Activated CD8-positive, alpha-beta memory T cell treated with anti-CD3 and anti-CD28 coated beads, Interleukin-2, amount 10 ng/mL, durations not matched to agents 7 days and 5 days (primary cell): ENCODE data around the gene ODR4. TPM values are rescaled to one million over a fixed set of nuclear protein-coding genes. Genes with fewer than 3 reads are reported as not detected.
A peak's percentile ranks its signal among the peaks of the same experiment; 100 is the strongest.
"Not testable (repeated sequence)": the region's sequence is repeated elsewhere in the genome, so short reads cannot be mapped to it uniquely, and the experiment has no call there.

Experiments used
- ATAC-seq: fragments of 150-1000 bp; cut with Tn5 transposase; one replicate; pipeline ENCODE4 v1.10.0; 2021; ENCODE audit warnings: moderate library complexity
- CTCF ChIA-PET: fragments of 350-600 bp; sonication (Branson Sonifier 250); formaldehyde crosslinking; loops from one replicate; lab custom pipeline; 2021; ENCODE audit warnings: antibody characterized with exemption; lab: Charles Lee
- DNase-seq: peaks from one replicate; pipeline ENCODE4 v3.0.0-alpha.2; 2020
- H3K27ac Mint-ChIP-seq: one replicate; pipeline ENCODE4 v1.8.0; 2021; ENCODE audit warnings: mild to moderate bottlenecking, mixed read lengths
- H3K27me3 Mint-ChIP-seq: one replicate; pipeline ENCODE4 v1.8.0; 2021; ENCODE audit warnings: mixed read lengths
- H3K36me3 Mint-ChIP-seq: one replicate; pipeline ENCODE4 v1.8.0; 2021; ENCODE audit warnings: mild to moderate bottlenecking, mixed read lengths
- H3K4me1 Mint-ChIP-seq: one replicate; pipeline ENCODE4 v1.8.0; 2021; ENCODE audit warnings: mixed read lengths
- H3K4me3 Mint-ChIP-seq: one replicate; pipeline ENCODE4 v1.8.0; 2021; ENCODE audit warnings: mild to moderate bottlenecking, moderate library complexity, mixed read lengths
- H3K9me3 Mint-ChIP-seq: one replicate; pipeline ENCODE4 v1.8.0; 2022; ENCODE audit warnings: low read depth, mixed read lengths
- total RNA-seq, 2 experiments: library from RNA; stranded (reverse); gene quantifications; one replicate each; pipeline ENCODE4 v1.2.3, GENCODE V29; 2021

ODR4 gene
- total RNA-seq, 2 experiments from 2014 or later, result 10.7 to 12.2 TPM

DNA sequence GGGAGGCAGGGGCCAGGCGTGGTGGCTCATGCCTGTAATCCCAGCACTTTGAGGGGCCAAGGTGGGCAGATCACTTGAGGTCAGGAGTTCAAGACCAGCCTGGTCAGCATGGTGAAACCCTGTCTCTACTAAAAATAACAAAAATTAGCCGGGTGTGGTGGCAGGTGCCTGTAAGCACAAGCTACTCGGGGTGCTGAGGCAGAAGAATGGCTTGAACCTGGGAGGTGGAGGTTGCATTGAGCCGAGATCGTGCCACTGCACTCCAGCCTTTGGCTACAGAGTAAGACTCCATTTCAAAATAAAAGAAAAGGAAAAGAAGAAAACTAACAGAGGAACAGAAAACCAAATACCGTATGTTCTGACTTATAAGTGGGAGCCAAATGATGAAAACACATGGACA lies 17.1 kb downstream of the ODR4 start:
- CTCF ChIA-PET, result interaction anchor here (0.8 kb wide), 1 partner anchor 14 kb away, joined by 3 read pairs; no protein-coding TSS in a partner anchor
- ATAC-seq, H3K9me3 Mint-ChIP-seq, H3K4me1 Mint-ChIP-seq, H3K27ac Mint-ChIP-seq, DNase-seq, H3K4me3 Mint-ChIP-seq, H3K27me3 Mint-ChIP-seq: not testable (repeated sequence)
- H3K36me3 Mint-ChIP-seq, result peaks cover 23% of the 10 kb centered on the region

DNA sequence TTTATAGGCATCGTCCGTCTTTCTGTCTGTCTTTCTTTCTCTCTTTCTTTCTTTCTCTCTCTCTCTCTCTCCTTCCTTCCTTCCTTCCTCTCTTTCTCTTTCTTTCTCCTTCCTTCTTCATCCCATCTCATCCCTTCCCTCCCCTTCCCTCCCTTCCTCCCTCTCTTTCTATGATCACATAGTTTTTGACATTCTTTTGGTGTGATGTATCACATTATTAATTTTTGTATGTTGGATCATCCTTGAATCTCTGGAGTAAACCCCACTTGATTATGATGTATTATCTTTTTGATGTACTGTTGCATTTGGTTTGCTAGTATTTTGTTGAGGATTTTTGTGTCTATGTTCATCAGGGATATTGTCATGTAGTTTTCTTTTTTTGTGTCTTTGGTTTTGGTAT lies 25.8 kb downstream of the ODR4 start:
- not testable (repeated sequence) for H3K4me1 Mint-ChIP-seq, ATAC-seq, H3K4me3 Mint-ChIP-seq, DNase-seq, H3K9me3 Mint-ChIP-seq, H3K27ac Mint-ChIP-seq, H3K27me3 Mint-ChIP-seq
- H3K36me3 Mint-ChIP-seq, result peaks cover 16% of the 10 kb centered on the region
- CTCF ChIA-PET, result interaction anchor here (1.4 kb wide), 1 partner anchor 20 kb away, joined by 3 read pairs; no protein-coding TSS in a partner anchor

DNA sequence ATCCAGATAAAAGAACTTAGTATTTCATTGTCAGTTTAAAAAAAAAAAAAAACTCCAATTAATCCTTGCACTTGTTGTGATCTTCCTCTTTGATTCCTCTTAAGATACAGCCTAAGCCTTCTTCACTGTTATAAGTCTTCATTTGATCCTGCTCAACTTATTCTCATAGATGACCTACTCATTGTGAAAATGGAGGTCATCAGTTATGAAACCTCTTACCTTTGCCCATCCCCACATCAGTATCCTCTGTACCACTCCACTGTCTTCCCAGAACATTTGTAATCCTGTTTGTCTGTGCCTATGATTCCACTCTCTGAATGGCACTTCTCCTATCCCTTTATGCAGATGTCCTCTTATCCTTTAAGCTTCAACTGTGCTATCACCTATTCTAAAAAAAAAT lies 28.0 kb downstream of the ODR4 start:
- no peak overlapping the region for H3K27ac Mint-ChIP-seq
- CTCF ChIA-PET, result interaction anchor here (0.8 to 1.4 kb wide), 5 partner anchors 13 to 212 kb away, joined by 3 to 11 read pairs (median 4); partner anchors contain the start of genes ODR4 and TPR
- no peak overlapping the region for H3K4me3 Mint-ChIP-seq
- ATAC-seq, result no peak
- H3K9me3 Mint-ChIP-seq, result no peaks in the 10 kb centered on the region
- no peak for DNase-seq
- no peaks in the 10 kb centered on the region for H3K27me3 Mint-ChIP-seq
- peaks cover 10% of the 10 kb centered on the region for H3K4me1 Mint-ChIP-seq
- peaks cover 21% of the 10 kb centered on the region for H3K36me3 Mint-ChIP-seq

- Mint-ChIP-seq H3K4me1 (peaks cover 10% of the 10 kb centered on the region), H3K36me3 (peaks cover 18% of the 10 kb centered on the region), H3K9me3 (no peaks in the 10 kb centered on the region), H3K27ac (no peak overlapping the region), H3K4me3 (no peak overlapping the region), H3K27me3 (no peaks in the 10 kb centered on the region)
- CTCF ChIA-PET, result interaction anchor here (0.8 to 1.4 kb wide), 6 partner anchors 13 to 211 kb away, joined by 3 to 11 read pairs (median 4); partner anchors contain the start of genes ODR4 and TPR
- ATAC-seq (peak; percentile 70), DNase-seq (no peak)
Observed at GRCh38 chr1:186404454-186405051, 28.9 kb downstream of the ODR4 start.

DNA sequence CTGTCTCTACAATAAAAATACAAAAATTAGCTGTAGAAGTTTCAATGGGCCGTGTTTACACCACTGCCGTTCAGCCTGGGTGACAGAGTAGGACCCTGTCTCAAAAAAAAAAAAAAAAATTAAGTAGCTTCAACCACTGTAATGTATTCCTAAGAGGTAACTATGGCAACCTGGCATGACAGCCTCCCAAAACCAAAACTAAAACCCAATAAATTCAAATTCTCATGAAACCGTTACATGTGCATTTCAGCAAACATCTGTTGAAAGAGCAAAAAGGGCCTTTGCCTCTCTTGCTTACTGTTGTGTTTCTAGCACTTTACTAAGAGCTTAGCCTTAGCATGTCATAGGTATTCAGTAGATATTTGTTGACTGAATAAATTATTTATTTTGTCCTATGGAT lies 33.5 kb downstream of the ODR4 start:
- Mint-ChIP-seq H3K36me3 (peaks cover 13% of the 10 kb centered on the region), H3K27ac (no peak overlapping the region), H3K9me3 (no peaks in the 10 kb centered on the region), H3K4me3 (no peak overlapping the region), H3K27me3 (no peaks in the 10 kb centered on the region), H3K4me1 (peaks cover 7% of the 10 kb centered on the region)
- CTCF ChIA-PET, result interaction anchor here (1.3 kb wide), 1 partner anchor 34 kb away, joined by 4 read pairs; the partner anchor contains the start of genes ODR4 and TPR
- no peak for ATAC-seq
- no peak for DNase-seq

GRCh38 chr1:186413319-186413718 lies 37.7 kb downstream of the ODR4 start:
- CTCF ChIA-PET, result no interaction called here
- no peak overlapping the region for H3K4me3 Mint-ChIP-seq
- no peak for DNase-seq
- no peaks in the 10 kb centered on the region for H3K27me3 Mint-ChIP-seq
- no peak for ATAC-seq
- peaks cover 4% of the 10 kb centered on the region for H3K36me3 Mint-ChIP-seq
- H3K4me1 Mint-ChIP-seq, result no peaks in the 10 kb centered on the region
- H3K27ac Mint-ChIP-seq, result no peak overlapping the region
- H3K9me3 Mint-ChIP-seq, result no peaks in the 10 kb centered on the region

GRCh38 chr1:186418503-186418902 lies 42.9 kb downstream of the ODR4 start:
- Mint-ChIP-seq H3K4me3 (no peak overlapping the region), H3K27ac (no peak overlapping the region), H3K27me3 (no peaks in the 10 kb centered on the region), H3K4me1 (peaks cover 17% of the 10 kb centered on the region), H3K9me3 (no peaks in the 10 kb centered on the region), H3K36me3 (peaks cover 20% of the 10 kb centered on the region)
- CTCF ChIA-PET, result no interaction called here
- no peak for DNase-seq
- ATAC-seq, result no peak

GRCh38 chr1:186420311-186420710 lies 44.7 kb downstream of the ODR4 start:
- Mint-ChIP-seq H3K36me3 (peaks cover 25% of the 10 kb centered on the region), H3K4me3 (peak overlapping the region; percentile 51), H3K9me3 (no peaks in the 10 kb centered on the region), H3K27ac (peak overlapping the region; percentile 92), H3K27me3 (no peaks in the 10 kb centered on the region), H3K4me1 (peaks cover 17% of the 10 kb centered on the region)
- CTCF ChIA-PET, result interaction anchor here (0.8 to 1.3 kb wide), 3 partner anchors 16 to 45 kb away, joined by 3 to 6 read pairs (median 4); partner anchors contain the start of genes ODR4 and TPR
- no peak for ATAC-seq
- no peak for DNase-seq

DNA sequence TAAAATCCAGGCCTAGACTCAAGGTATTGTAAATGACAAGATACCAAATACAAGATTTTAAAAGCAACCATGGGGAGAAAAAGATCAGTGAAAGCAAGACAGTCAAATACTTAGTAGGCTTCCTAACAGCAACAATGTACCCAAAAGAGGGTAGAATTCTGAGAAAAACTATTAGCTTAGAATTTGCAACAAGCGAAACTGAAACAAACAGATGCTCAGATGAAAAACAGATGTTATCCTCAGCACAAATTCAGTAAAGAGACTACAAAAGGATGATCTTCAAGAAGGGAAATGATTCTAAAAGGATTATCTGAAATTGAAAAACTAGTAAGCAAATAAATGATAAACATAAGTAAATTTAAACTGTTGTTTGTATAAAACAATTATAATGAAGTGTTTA lies 45.3 kb downstream of the ODR4 start:
- Mint-ChIP-seq H3K27me3 (no peaks in the 10 kb centered on the region), H3K9me3 (no peaks in the 10 kb centered on the region), H3K36me3 (peaks cover 25% of the 10 kb centered on the region), H3K4me1 (peaks cover 19% of the 10 kb centered on the region), H3K27ac (peak overlapping the region; percentile 92), H3K4me3 (peak overlapping the region; percentile 51)
- ATAC-seq, result peak; percentile 78
- CTCF ChIA-PET, result interaction anchor here (0.8 to 1.3 kb wide), 3 partner anchors 17 to 46 kb away, joined by 3 to 6 read pairs (median 4); partner anchors contain the start of genes ODR4 and TPR
- DNase-seq, result no peak

GRCh38 chr1:186421446-186421845 lies 45.8 kb downstream of the ODR4 start:
- CTCF ChIA-PET, result interaction anchor here (1.3 kb wide), 2 partner anchors 17 to 21 kb away, joined by 3 to 4 read pairs; no protein-coding TSS in a partner anchor
- Mint-ChIP-seq H3K36me3 (peaks cover 28% of the 10 kb centered on the region), H3K27me3 (no peaks in the 10 kb centered on the region), H3K27ac (peak overlapping the region; percentile 92), H3K4me1 (peaks cover 23% of the 10 kb centered on the region), H3K9me3 (no peaks in the 10 kb centered on the region), H3K4me3 (no peak overlapping the region)
- ATAC-seq, result no peak
- no peak for DNase-seq

GRCh38 chr1:186424539-186424938 lies 48.9 kb downstream of the ODR4 start:
- Mint-ChIP-seq H3K27me3 (no peaks in the 10 kb centered on the region), H3K4me3 (no peak overlapping the region), H3K27ac (no peak overlapping the region), H3K9me3 (no peaks in the 10 kb centered on the region), H3K36me3 (peaks cover 25% of the 10 kb centered on the region), H3K4me1 (peaks cover 23% of the 10 kb centered on the region)
- no peak for DNase-seq
- no peak for ATAC-seq
- CTCF ChIA-PET, result interaction anchor here (1.9 kb wide), 1 partner anchor 20 kb away, joined by 4 read pairs; no protein-coding TSS in a partner anchor

GRCh38 chr1:186426118-186426517 lies 50.5 kb downstream of the ODR4 start:
- DNase-seq, result no peak
- no peaks in the 10 kb centered on the region for H3K9me3 Mint-ChIP-seq
- no peak overlapping the region for H3K4me3 Mint-ChIP-seq
- peaks cover 18% of the 10 kb centered on the region for H3K36me3 Mint-ChIP-seq
- ATAC-seq, result no peak
- H3K4me1 Mint-ChIP-seq, result peaks cover 11% of the 10 kb centered on the region
- H3K27me3 Mint-ChIP-seq, result no peaks in the 10 kb centered on the region
- CTCF ChIA-PET, result no interaction called here
- H3K27ac Mint-ChIP-seq, result no peak overlapping the region

DNA sequence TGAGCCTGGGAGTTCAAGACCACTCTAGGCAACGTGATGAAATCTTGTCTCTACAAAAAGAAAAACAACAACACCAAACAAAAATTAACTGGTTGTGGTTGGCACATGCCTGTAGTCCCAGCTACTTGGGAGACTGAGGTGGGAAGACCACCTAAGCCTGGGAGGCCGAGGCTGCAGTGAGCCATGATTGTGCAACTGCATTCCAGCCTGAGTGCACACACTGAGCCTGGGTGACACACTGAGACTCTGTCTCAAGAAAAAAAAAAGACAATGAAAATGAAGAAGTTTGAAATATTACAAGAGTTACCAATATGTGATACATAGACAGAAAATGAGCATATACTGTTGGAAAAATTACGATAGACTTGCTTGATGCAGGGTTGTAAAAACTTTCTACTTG lies 53.4 kb downstream of the ODR4 start:
- CTCF ChIA-PET, result no interaction called here
- Mint-ChIP-seq H3K4me1 (peaks cover 6% of the 10 kb centered on the region), H3K4me3 (no peak overlapping the region), H3K36me3 (peaks cover 15% of the 10 kb centered on the region), H3K27me3 (no peaks in the 10 kb centered on the region), H3K27ac (no peak overlapping the region), H3K9me3 (no peaks in the 10 kb centered on the region)
- DNase-seq (no peak), ATAC-seq (no peak)

GRCh38 chr1:186435336-186435735 lies 59.7 kb downstream of the ODR4 start:
- no peak overlapping the region for H3K27ac Mint-ChIP-seq
- H3K27me3 Mint-ChIP-seq, result no peaks in the 10 kb centered on the region
- no peak overlapping the region for H3K4me3 Mint-ChIP-seq
- H3K36me3 Mint-ChIP-seq, result peaks cover 7% of the 10 kb centered on the region
- DNase-seq (no peak), ATAC-seq (no peak)
- CTCF ChIA-PET, result interaction anchor here (0.6 kb wide), 1 partner anchor 20 kb away, joined by 3 read pairs; no protein-coding TSS in a partner anchor
- peaks cover 6% of the 10 kb centered on the region for H3K4me1 Mint-ChIP-seq
- H3K9me3 Mint-ChIP-seq, result no peaks in the 10 kb centered on the region
